Fibroblast of upper back skin (primary cell): Measurements from ENCODE around the gene UBA1.

Source experiments
- DNase-seq: peaks from one replicate; pipeline ENCODE4 v3.0.0-alpha.2; 2013

Gene UBA1

GRCh38 chrX:47215291-47215900 lies 21.8 kb downstream of the UBA1 start:
- no peak for DNase-seq

- DNase-seq, result no peak
These were observed 22.8 kb downstream of the UBA1 start for GRCh38 chrX:47216393-47216925.

DNA sequence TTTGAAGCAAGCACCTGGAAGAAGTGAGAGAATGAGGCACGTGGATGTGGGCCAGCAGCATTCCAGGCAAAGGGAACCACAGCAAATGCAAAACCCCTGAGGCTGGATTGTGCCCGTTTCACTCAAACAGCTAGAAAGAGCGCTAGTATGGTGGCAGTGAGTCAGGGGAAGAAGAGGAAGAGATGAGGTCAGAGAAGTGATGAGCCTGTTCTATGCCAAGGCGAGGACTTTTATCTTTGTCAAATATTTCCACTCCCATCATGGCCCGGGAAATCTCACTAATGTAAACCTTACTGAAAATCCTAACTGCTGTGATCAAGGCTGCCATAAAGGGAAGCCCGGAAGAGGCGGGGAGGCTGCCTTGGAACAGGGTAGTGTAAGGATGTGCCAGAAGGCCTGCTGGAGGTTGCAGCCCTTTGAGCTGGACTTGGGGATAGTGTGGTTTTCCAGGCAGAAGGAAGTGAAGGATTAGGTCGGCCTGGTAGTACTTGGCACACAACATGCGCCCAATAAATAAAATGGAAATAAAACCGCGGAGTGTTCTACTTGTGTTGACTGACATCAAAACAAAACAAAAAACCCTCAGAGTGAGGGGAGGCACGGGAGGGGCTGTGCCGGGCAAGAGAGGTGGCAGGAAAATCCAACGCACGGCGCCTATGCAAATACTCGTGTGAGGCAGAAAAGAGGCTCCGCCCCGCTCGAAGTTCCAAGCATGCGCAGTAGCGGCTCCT lies 23.7 kb downstream of the UBA1 start:
- DNase-seq, result peak; percentile 55

- DNase-seq, result peak; percentile 99
These were observed 24.2 kb downstream of the UBA1 start for GRCh38 chrX:47217852-47218279.

DNA sequence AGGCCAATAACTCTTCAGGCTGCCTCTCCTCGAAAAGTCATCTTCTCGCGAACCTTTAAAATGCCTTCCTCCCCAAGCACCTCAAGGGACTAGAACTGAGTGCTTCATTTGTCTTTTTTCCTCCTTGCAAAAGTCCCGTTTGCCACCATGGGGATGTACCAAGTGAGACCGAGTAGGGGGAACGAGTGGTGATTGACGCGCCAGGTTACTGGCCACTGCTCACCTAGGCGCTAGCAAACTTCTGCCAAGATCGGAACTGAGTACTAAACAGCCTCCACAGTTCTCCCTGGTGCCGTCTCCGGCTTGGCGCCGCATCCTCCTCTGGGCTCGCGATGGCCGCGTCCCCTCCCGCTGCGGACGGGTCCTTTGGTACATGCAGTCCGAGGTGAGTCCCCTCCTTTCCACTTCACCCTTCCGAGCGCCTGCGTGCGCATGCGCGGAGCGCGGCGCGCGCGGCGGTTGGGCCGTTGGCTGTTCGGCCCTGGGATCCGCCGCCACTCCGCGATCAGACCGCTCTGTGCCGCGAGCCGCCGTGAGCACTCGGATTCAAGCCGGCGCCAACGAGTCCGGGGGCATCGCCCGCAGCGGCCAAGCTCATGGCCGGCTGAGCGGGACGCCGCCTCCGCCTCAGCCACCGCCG lies 24.8 kb downstream of the UBA1 start, which contains the start of gene CDK16:
CDK16 (plus strand) TSS at position 402 of the 640 bp plus-strand sequence. CDS start 4,877 bp downstream, outside the sequence.
- DNase-seq, result peak; percentile 76

DNA sequence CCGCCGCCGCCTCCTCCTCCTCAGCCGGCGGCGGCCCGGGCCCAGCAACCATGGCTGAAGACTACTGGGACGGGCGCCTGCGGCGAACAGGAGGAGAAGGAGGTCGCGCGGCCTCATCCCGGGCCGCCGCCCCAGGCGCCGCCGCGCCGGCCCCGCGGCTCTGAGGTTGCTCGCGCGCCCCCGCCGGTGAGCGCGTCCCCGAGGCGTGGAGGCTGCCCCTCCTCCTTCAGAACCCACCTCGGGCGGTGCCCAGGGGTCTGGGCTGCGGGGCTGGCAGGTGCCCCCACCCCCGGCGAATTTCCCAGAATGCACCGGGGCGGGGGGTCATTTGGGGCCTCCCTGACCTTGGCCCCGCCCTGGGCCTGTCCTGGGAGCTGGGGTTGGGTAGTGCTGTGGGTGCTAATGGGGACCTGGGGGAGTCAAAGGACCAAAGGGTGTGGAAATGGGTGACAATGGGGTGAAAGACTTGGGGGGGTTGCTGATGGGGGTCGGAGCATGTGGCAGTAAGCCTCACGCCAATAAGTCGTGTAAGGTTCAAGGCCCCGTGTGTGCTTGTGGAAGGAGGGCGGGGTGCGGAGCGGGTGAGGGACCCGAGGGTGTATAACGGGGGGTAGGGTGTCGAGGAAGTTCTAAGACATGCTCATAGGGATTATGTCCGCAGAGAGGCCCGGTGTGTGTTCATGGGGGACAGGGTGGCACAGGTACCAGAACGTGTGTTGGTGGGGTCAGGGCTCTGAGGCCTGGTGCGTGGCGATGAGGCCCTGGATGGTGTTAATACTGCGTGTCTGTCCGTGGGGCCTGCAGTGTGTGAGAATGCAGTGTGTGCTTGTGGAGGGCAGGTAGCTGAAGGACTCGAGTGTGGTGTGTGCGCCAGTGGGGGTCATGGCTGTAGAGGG lies 25.5 kb downstream of the UBA1 start:
- no peak for DNase-seq

DNA sequence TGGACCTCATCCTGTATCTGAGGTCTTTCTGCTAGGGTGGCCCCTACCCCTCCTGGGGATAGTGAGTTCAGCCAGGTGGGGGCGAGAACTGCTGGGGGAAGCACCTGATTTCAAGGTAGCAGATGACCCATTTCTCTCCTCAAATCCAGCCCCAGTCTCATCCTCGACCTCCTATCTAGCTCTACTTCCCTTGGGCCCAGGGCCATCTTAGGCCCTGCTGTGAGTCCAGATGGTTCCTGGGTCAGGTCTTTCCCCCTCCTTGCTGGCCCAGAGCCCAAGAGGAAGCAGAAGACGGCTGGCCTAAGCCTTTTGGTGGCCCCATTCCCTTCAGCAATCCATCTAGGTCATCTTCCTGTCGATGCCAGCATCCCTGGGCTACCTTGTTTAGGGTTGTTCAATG lies 28.1 kb downstream of the UBA1 start:
- no peak for DNase-seq

DNA sequence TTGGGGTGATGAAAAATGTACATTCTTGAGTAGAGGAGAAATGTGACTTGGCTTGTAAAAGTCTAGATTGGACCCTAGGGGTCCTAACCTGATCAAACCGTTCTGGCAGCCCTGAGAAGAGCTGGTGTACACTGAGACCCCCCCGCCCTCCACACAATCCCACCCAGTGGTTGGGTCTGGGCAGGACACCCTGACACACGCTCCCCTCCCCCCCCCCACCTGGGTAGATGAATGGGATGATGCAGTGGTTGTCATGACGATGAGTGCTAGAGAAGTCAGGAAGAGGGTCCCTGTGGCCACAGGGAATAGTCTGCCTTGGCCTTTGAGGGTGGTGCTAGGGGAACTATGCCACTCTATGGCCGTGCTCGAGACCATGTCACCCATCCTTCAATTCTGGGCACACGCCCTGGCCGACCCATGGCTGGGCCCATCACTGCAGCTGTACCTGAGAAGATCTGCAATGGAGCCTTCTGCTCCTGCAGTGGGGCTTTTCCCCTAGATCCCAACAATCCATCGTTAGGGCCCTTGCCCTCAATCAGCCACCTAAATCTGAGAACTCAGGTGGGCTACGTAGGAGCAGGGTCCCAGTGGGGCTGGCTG lies 29.2 kb downstream of the UBA1 start:
- no peak for DNase-seq

GRCh38 chrX:47223476-47224250 lies 30.0 kb downstream of the UBA1 start:
- no peak for DNase-seq

- DNase-seq, result no peak
These were observed 30.8 kb downstream of the UBA1 start for GRCh38 chrX:47224266-47224895.

DNA sequence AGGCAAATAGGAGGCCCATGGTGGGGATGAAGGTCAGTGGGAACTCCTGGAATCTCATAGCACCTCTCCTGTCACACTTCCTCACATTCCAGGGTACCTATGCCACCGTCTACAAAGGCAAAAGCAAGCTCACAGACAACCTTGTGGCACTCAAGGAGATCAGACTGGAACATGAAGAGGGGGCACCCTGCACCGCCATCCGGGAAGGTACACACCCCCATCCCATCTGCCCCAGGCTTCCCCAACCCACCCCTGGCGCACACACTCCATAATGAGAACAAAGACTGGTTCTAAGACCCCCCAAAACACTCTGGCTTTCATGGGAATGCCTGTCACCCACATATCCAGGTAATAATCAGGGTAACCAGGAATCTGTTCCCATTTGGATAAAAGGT lies 31.3 kb downstream of the UBA1 start:
- DNase-seq, result no peak

DNA sequence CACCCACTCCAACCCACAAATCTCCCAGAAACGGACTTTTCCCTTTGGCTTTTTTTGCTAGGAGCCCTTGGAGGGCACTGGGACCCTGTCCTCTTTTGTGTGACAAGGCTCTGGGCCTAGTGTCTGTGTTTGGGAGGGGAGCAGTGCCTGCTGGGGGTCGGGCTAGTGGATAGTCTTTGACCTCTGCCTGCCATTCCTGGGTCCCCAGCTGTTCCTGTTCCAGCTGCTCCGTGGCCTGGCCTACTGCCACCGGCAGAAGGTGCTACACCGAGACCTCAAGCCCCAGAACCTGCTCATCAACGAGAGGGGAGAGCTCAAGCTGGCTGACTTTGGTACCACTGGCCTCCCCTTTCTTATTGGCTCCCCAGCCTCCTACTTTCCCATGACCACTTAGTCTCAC lies 32.4 kb downstream of the UBA1 start:
- DNase-seq, result no peak

DNA sequence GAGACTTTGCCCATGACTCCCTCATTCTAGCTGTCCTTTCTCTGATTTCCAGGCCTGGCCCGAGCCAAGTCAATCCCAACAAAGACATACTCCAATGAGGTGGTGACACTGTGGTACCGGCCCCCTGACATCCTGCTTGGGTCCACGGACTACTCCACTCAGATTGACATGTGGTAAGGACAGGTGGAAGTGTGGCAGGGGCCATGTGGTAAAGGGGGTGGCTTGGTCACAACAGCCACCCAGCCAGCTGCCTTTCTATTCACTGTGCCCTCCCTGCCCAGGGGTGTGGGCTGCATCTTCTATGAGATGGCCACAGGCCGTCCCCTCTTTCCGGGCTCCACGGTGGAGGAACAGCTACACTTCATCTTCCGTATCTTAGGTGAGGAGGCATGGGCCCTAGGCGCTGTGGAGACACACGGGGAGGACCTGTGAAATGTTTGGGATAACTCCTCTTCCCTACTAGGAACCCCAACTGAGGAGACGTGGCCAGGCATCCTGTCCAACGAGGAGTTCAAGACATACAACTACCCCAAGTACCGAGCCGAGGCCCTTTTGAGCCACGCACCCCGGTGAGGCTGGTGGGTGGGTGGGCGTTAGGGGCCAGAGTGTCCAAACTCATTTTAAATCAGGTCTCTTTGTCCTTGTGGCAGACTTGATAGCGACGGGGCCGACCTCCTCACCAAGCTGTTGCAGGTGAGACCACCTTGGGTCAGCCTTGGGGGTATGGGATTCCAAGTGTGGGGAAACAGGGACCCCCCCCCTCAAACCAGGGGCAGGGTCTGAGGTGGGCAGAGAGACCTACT lies 33.1 kb downstream of the UBA1 start:
- no peak for DNase-seq

DNA sequence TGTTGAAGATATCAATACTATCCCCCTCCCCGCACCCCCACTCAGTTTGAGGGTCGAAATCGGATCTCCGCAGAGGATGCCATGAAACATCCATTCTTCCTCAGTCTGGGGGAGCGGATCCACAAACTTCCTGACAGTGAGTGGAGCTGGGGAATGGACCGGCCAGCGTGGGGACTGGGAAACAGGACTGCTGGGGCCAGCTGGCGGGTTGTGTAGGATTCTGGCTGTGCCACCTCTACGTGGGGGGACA lies 33.6 kb downstream of the UBA1 start:
- DNase-seq, result no peak

DNA sequence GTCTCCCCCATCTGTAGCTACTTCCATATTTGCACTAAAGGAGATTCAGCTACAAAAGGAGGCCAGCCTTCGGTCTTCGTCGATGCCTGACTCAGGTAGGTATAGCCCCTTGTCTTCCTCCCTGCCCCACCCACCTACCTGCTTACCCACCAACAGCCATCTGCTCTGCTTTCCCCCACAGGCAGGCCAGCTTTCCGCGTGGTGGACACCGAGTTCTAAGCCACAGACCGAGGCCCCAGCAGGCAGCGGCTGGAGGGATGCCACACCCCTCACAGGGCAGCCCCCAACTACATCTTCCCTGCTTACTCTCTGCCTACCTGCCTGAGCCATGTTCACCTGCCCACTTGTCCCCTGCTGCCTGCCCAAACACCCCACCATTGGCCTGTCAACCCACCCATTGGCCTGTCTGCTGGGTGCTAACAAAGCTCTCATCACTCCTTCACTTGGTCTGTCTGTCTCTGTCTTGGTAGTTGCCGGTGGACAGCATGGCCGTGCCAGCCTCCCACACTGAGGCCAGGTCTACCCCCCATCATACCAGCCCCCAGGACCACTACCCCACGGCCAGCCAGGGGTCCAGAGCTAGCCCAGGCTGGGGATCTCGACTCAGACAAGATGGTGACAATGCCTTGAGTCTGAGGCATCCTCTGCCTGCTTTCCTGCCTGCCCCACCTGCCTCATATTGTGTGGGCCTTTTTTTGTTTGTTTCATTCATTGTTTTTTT lies 35.1 kb downstream of the UBA1 start:
- no peak for DNase-seq

DNA sequence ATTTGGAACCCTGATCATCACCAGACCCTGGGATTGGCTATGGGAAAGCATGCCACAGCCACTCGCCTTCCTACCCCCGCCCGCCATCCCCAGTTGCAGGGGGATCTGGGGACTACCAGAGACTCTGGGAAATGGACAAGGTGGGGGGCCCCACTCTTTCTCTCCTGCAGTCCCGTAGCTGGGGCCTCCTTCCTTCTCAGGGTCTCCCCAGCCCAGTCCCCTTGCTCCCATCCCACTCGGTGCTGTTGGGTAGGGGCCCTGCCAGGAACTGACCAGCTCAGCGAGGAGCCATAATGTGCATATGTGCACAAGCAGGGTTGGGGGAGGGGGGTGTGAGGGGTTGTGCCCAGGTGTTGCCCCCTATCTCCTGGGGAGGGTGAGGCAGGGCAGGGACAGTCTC lies 35.8 kb downstream of the UBA1 start:
- DNase-seq, result no peak

DNA sequence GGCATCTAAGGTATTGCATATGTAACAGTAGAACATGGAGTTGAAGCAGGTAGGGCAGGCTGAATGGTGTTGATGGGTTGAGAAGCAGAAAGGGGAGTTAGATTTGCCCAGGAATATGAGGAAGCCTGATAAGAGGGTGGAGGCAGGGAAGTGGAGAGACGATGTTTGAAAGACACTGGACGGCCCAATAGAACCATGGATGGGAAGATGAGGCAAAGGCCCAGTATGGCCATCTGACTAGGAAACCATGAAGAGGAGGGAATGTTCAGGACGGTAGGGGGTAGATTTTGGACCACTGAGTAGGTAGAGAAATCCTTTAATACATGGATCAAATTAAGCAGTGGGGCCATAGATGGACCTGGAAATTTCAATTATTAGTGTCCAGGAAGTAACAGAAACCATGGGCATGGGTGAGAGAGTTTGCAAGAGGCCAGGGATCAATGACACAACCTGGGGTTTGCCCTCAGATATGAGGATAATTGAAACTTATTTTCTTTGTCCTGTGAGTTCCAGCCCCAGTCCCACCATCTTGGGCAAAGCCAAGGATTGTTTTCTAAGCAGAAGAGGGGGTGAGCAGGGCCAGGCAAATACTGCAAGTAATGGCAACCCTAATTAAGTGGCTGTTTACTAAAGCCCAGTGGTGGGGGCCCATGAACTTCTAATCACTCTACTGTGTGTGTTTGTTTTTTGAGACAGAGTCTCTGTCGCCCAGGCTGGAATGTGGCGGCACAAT lies 36.7 kb downstream of the UBA1 start:
- DNase-seq, result no peak

DNA sequence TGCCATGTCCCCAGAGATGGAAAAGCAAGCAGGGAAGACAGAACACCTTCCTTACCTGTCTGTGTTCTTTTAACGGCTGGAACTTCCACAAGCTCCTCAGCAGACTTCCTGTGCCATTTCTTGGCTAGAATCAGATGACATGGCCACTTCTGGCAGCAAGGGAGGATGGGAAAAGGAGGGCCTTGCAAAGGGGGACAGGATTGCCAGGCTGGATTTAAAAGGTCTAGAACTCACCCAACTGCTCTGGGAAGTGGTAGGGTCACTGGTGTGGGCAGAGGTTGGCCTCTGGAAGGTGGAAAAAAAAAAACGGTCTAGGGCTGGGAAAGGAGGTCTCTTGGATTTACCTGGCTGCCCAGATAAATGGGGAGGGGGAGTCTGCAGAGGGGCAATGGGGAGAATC lies 37.5 kb downstream of the UBA1 start:
- DNase-seq, result no peak

DNA sequence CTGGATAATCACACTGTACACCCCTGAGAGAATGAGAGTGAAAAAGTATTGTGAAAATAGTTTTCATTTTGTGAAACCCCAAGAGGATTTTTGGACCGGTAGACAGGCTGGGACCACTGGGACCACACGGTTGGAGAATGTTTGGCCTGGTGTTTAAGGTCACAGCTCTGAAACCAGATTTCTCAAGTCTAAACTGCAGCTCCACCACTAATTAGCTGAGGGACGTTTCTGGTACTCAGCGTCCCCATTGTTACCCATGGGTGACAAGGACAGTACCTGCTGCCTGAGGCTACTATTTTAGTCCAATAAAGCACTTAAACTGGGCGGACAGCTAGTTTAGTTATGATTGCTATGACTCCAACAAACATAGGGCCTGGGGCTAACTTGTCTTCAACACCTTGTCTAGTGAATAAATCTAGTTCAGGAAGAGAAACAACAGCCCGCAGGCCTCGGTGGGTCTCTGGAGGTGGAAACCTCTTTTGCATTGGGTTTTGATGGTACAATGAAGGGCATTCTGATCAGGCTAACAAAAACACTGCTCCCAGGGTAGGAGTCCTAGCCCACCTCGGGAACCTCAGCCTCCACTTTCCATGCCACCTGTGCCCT lies 38.7 kb downstream of the UBA1 start:
- DNase-seq, result no peak
